Muscle of leg (tissue), 11 donors: ENCODE data around the gene MAT1A. TPM values are rescaled to one million over a fixed set of nuclear protein-coding genes. Genes with fewer than 3 reads are reported as not detected.

Source experiments
- DNase-seq: peaks from one replicate; pipeline ENCODE4 v3.0.0; 2013
- H3K27ac ChIP-seq: one replicate; pipeline ENCODE4 v1.5.1; 2013; ENCODE audit warnings: mild to moderate bottlenecking, low read length, control low read depth
- H3K27me3 ChIP-seq: one replicate; pipeline ENCODE4 v1.6.1; 2013; ENCODE audit warnings: low read length; ENCODE audit not compliant: control insufficient read depth, insufficient read depth
- H3K36me3 ChIP-seq: one replicate; pipeline ENCODE4 v1.6.1; 2013; ENCODE audit warnings: low read length; ENCODE audit not compliant: control insufficient read depth, insufficient read depth
- H3K4me1 ChIP-seq: one replicate; pipeline ENCODE4 v1.6.1; 2013; ENCODE audit warnings: low read length; ENCODE audit not compliant: control insufficient read depth, insufficient read depth
- H3K4me3 ChIP-seq: one replicate; pipeline ENCODE4 v1.5.1; 2013; ENCODE audit warnings: low read length, control low read depth
- H3K9me3 ChIP-seq: replicated peaks from 2 replicates; pipeline ENCODE4 v1.6.1; 2013; ENCODE audit warnings: low read depth, low read length; ENCODE audit not compliant: control insufficient read depth
- WGBS: methylation state at CpG from one replicate; pipeline ENCODE4 v1.1.5; 2013; ENCODE audit warnings: missing lambda C conversion rate; ENCODE audit not compliant: insufficient coverage; 5-methylcytosine and 5-hydroxymethylcytosine counted together
- polyA plus RNA-seq, 8 donors: library from polyadenylated mRNA; unstranded; fragments of 120-200 nt; gene quantifications; one replicate each; pipeline versions ENCODE4 v1.2.1 to v1.2.3, GENCODE V29; 2013; ENCODE audit warnings: inconsistent platforms in 1 of 8, low replicate concordance in 1 of 8; ENCODE audit not compliant: insufficient read length in 8 of 8, insufficient read depth in 1 of 8
- total RNA-seq: library from RNA; stranded (reverse); fragments of 120-200 nt; gene quantifications from one replicate; pipeline ENCODE4 v1.2.4, GENCODE V29; 2013

MAT1A gene
- total and polyA plus RNA-seq, 9 donors: 0.04 to 0.73 (median 0.14) TPM; not detected in 1

- no peaks in the 10 kb centered on the region for H3K36me3 ChIP-seq
- DNase-seq: no peak
- no peak overlapping the region for H3K27ac ChIP-seq
- H3K27me3 ChIP-seq: peaks cover 2% of the 10 kb centered on the region
- no peak overlapping the region for H3K4me3 ChIP-seq
- H3K4me1 ChIP-seq: peaks cover 4% of the 10 kb centered on the region
- WGBS: 87% methylated on average over 8 of the region's 14 CpGs
- no peaks in the 10 kb centered on the region for H3K9me3 ChIP-seq
Measured at GRCh38 chr10:80283536-80284199, 5.8 kb downstream of the MAT1A start.

- no peak for DNase-seq
- no peak overlapping the region for H3K27ac ChIP-seq
- H3K27me3 ChIP-seq: peaks cover 2% of the 10 kb centered on the region
- 92% methylated on average over 4 of the region's 4 CpGs for WGBS
- no peak overlapping the region for H3K4me3 ChIP-seq
- H3K36me3 ChIP-seq: no peaks in the 10 kb centered on the region
- H3K9me3 ChIP-seq: no peaks in the 10 kb centered on the region
- H3K4me1 ChIP-seq: peaks cover 4% of the 10 kb centered on the region
Measured at GRCh38 chr10:80283119-80283518, 6.3 kb downstream of the MAT1A start.

- Histone ChIP-seq H3K9me3 (no peaks in the 10 kb centered on the region), H3K4me1 (peaks cover 4% of the 10 kb centered on the region), H3K36me3 (no peaks in the 10 kb centered on the region), H3K27ac (no peak overlapping the region), H3K4me3 (no peak overlapping the region), H3K27me3 (peaks cover 2% of the 10 kb centered on the region)
- DNase-seq: no peak
- WGBS: 53% methylated on average over 8 of the region's 9 CpGs
Measured at GRCh38 chr10:80281784-80282765, 7.4 kb downstream of the MAT1A start.

- H3K9me3 ChIP-seq: no peaks in the 10 kb centered on the region
- WGBS: 13% methylated on average over 4 of the region's 6 CpGs
- H3K4me1 ChIP-seq: peaks cover 4% of the 10 kb centered on the region
- no peak overlapping the region for H3K27ac ChIP-seq
- no peaks in the 10 kb centered on the region for H3K27me3 ChIP-seq
- H3K36me3 ChIP-seq: no peaks in the 10 kb centered on the region
- DNase-seq: no peak
- H3K4me3 ChIP-seq: no peak overlapping the region
Measured at GRCh38 chr10:80281292-80281691, 8.2 kb downstream of the MAT1A start.

GRCh38 chr10:80280071-80280800, 9.2 kb downstream of the MAT1A start:
- DNase-seq: no peak
- H3K36me3 ChIP-seq: no peaks in the 10 kb centered on the region
- H3K27ac ChIP-seq: no peak overlapping the region
- H3K4me1 ChIP-seq: peaks cover 4% of the 10 kb centered on the region
- no peak overlapping the region for H3K4me3 ChIP-seq
- H3K27me3 ChIP-seq: no peaks in the 10 kb centered on the region
- WGBS: 95% methylated on average over 16 of the region's 23 CpGs
- no peaks in the 10 kb centered on the region for H3K9me3 ChIP-seq

- H3K27me3 ChIP-seq: no peaks in the 10 kb centered on the region
- DNase-seq: no peak
Measured at GRCh38 chr10:80279146-80279545, 10.3 kb downstream of the MAT1A start.

GRCh38 chr10:80278480-80278879, 11.0 kb downstream of the MAT1A start:
- Histone ChIP-seq H3K27ac (no peak overlapping the region), H3K36me3 (no peaks in the 10 kb centered on the region), H3K4me3 (no peak overlapping the region), H3K9me3 (no peaks in the 10 kb centered on the region), H3K4me1 (peaks cover 4% of the 10 kb centered on the region), H3K27me3 (no peaks in the 10 kb centered on the region)
- no peak for DNase-seq
- 96% methylated on average over 3 of the region's 5 CpGs for WGBS

More at GRCh38 chr10:80279146-80279545, 10.3 kb downstream of the MAT1A start:
- Histone ChIP-seq H3K4me1 (peaks cover 4% of the 10 kb centered on the region), H3K36me3 (no peaks in the 10 kb centered on the region), H3K9me3 (no peaks in the 10 kb centered on the region), H3K4me3 (no peak overlapping the region), H3K27ac (no peak overlapping the region)
- WGBS: 83% methylated on average over 5 of the region's 5 CpGs

GRCh38 chr10:80277567-80278250, 11.7 kb downstream of the MAT1A start:
- Histone ChIP-seq H3K27ac (no peak overlapping the region), H3K36me3 (no peaks in the 10 kb centered on the region), H3K9me3 (no peaks in the 10 kb centered on the region), H3K4me1 (peaks cover 4% of the 10 kb centered on the region), H3K27me3 (no peaks in the 10 kb centered on the region), H3K4me3 (no peak overlapping the region)
- WGBS: 72% methylated on average over 8 of the region's 12 CpGs
- no peak for DNase-seq

GRCh38 chr10:80277016-80277415, 12.4 kb downstream of the MAT1A start:
- Histone ChIP-seq H3K4me1 (peaks cover 4% of the 10 kb centered on the region), H3K36me3 (no peaks in the 10 kb centered on the region), H3K27me3 (no peaks in the 10 kb centered on the region), H3K27ac (no peak overlapping the region), H3K4me3 (no peak overlapping the region), H3K9me3 (no peaks in the 10 kb centered on the region)
- no peak for DNase-seq
- WGBS: 93% methylated on average over 3 of the region's 4 CpGs
